Measurements from ENCODE around the gene EPB41L3.

EPB41L3 gene

GRCh38 chr18:5451871-5452270 lies 91.9 kb downstream of the EPB41L3 start:
- no peak for DNase-seq (ENCODE audit: low spot score)

GRCh38 chr18:5451150-5451549 lies 92.6 kb downstream of the EPB41L3 start:
- no peak for DNase-seq (ENCODE audit: low spot score)

DNA sequence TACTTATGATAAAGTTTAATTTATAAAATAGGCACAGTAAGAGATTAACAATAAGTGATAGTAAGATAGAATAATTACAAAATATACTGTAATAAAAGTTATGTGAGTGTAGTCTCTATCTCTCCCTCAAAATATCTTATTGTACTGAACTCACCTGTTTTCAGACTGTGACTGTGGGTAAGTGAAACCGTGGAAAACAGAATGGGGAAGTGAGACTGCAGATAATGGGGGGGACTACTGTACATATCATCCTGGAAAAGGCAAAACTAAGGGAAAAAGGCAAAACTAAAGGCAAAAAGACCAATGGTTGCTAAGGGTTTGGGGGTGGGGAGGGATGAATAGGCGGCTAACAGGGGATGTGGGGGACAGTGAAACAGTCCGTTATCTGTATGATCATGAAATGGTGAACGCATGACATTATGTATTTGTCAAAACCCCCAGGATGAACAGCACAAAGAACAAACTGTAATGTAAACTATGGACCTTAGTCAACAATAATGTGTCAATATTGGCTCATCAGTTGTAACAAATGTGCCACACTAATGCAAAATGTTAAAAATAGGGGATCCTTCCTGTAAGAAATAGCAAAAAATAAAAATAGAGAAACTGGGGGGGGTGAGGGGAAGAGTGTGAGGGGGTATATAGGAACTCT lies 93.8 kb downstream of the EPB41L3 start:
- no peak for DNase-seq (ENCODE audit: low spot score)

DNA sequence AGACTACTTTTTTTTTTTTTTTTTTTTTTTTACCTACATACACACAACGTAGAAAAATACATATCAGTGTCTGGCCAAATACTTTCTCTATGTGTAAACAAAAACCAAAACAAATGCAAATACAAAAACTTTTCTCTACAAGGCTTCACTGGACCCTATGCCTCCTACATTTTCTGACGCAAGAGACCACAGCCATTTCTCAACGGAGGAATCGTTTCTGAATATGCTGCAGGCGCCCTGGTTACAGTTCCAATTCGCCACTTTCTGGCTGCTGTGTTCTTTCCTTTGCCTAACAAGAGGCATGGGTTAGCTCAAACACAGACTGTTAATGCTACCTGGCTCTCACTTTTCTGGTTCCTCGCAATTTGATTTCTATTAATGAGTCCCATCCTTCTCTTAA lies 96.4 kb downstream of the EPB41L3 start:
- DNase-seq (ENCODE audit: low spot score) = no peak

DNA sequence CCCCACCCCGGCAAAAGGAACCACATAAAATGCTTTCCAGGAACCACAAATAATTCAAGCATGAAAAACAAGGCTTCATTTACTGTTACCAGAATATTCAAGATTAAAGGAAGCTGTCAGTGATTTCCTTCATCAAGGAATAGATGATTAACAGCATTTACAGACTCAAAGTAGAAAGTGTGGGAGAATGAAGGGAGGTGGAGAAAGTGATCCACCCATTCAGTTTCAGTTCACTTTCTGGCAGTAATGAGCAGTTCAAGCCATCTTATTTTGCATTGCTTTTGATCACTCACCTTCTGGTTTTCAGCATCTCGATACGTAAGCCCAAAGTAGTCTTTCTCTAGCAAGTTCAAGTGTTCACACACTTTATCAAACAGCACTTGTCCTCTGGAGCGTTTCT lies 99.0 kb downstream of the EPB41L3 start:
- no peak for DNase-seq (ENCODE audit: low spot score)

GRCh38 chr18:5444269-5444668 lies 99.5 kb downstream of the EPB41L3 start:
- DNase-seq (ENCODE audit: low spot score) = no peak

- no peak for DNase-seq (ENCODE audit: low spot score)
Observed at GRCh38 chr18:5439986-5440696, 103.7 kb downstream of the EPB41L3 start.

DNA sequence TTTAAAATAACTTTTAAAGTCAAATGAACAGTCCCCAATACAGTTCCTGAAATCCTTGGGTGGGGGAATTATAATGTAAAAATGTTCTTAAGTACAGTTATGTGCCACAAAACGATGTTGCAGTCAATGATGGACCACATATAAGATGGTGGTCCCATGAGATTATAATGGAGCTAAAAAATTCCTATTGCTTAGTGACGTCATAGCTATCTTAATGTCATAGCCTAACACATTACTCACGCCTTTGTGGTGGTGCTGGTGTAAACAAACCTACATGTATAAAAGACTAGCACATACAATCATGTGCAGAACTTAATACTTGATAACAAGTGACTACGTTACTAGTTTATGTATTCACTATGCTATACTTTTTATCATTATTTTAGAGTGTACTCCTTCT lies 109.4 kb downstream of the EPB41L3 start:
- DNase-seq (ENCODE audit: low spot score) = no peak

DNA sequence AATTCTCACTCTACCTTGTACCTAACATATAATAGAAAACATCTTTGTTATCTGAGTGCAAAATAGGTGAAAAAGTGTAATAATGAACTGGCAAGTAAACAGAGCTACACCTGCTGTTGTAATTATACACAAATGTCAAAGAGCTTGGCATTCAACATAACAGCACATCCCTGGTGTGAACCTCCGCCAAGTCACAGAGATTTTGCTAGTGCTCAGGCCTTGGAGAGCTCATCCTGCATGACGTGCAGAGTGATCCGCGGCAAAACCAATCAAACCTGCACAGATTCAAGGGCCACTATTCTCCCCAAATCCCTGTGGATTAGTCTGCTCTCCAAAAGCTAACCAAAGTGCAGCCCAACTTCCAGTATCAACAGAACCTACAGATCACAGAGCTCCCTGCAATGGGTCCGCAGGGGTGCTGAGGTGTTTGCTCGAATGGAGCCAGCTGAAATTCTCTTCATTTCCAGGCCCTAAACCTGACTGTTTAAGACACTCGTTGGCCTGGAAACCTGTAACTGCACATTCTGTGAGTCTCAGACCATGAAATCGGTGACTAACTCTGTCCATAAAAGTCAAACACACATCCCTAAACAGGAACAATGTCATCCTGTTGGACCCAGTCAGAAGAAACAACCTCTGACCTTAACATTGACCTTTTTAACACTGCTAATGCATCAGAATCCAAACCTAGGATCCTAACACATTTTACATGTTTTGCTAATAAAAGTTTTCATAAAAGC lies 111.8 kb downstream of the EPB41L3 start:
- no peak for DNase-seq (ENCODE audit: low spot score)

DNA sequence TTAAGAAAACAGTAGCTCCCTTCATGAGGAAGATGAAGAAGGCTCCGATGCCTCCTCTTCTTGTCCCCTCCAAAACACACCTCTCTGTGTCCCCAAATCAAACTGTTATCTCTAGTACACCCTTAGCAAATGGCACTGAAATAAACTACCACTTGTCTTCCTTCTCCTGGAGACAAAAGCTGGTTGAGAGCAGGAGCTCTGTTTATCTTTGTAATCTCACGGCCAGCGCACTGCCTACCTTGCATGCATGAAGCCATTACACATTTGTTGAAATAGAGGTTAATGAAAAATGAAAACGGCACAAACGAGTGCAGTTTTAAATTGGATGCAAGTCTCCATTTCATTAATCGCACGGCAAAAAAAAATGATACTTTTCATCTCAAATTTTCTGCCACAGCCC lies 113.7 kb downstream of the EPB41L3 start:
- no peak for DNase-seq (ENCODE audit: low spot score)

DNA sequence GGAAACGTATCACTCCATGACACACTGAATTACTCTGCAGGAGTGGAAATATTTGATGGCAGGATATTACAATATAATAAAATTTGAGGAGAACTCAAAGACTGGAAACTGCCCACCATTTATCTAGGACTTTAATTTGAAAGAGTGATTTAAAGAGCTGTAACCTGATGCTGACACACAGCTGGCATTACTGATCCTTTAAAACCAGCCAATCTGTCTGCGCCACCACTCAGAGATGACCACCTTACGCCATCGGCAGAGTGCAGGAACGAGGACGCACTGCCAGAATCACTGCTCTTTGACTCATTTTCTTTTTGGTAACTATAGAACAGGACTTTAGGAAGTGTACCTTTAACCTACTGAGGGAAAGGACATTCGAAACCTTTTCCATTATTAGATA lies 114.1 kb downstream of the EPB41L3 start:
- no peak for DNase-seq (ENCODE audit: low spot score)

GRCh38 chr18:5425721-5426120 lies 118.1 kb downstream of the EPB41L3 start:
- no peak for DNase-seq (ENCODE audit: low spot score)

- no peak for DNase-seq (ENCODE audit: low spot score)
Observed at GRCh38 chr18:5424903-5425664, 118.7 kb downstream of the EPB41L3 start.

DNA sequence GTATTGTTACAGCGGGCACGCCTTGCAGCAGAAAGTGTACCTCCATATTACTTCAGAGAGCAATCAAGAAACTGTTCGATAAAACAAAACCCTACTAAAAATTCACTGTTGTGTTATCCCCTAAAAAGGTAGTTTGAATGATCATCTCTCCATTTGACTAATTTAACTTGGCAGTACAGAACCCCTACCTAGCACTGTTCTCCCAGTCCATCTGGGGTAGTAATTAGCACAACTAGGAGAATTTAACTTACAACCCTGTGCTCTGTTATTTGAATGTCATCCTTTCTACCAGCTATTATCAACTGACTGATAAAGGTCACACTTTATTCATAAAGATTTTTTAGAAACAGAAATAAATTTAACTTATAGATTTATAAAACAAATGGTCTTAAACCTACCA lies 121.2 kb downstream of the EPB41L3 start:
- no peak for DNase-seq (ENCODE audit: low spot score)

GRCh38 chr18:5421981-5422380 lies 121.8 kb downstream of the EPB41L3 start:
- DNase-seq (ENCODE audit: low spot score) = no peak

GRCh38 chr18:5420906-5421305 lies 122.9 kb downstream of the EPB41L3 start:
- no peak for DNase-seq (ENCODE audit: low spot score)

DNA sequence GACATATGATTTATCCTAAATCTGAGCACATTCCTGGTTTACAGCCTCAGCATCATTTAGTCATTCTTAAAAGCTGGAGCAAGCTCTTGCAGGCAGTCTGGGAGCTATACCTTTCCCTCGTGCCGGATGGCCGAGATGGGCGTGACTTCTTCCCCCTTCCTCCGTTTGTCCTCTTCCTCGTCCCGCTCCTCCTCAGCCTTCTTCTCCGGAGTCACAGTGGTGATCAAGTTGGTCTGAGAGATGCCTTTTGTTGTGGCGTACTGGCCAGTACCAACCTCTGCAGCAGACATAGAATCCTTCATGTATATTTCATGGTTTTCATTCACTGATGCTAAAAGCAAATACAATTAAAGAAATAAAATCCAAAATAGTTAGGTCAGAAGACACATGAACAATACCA lies 124.2 kb downstream of the EPB41L3 start:
- DNase-seq (ENCODE audit: low spot score) = peak; percentile 52

GRCh38 chr18:5419030-5419429 lies 124.8 kb downstream of the EPB41L3 start:
- no peak for DNase-seq (ENCODE audit: low spot score)

GRCh38 chr18:5417342-5417741 lies 126.5 kb downstream of the EPB41L3 start:
- peak; percentile 70 for DNase-seq (ENCODE audit: low spot score)

DNA sequence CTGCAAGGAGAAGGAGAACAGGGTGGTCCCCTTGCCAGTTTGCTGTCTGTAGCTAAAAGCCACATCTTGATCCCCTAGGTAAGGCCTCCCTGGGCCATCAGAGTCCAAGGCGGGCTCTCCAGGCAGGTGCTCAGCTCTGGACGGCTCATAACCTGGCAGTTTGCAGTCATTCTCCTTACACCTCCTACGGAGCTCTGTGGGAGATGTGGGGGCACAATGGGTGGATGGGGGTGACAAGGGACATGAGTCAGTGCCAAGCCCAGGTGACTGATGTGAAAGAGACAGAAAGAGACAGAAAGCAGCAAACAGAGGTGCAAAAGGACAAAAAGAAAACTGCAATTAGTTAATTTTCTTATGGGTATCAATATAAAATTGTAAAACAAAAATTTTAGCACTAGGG lies 127.7 kb downstream of the EPB41L3 start:
- DNase-seq (ENCODE audit: low spot score) = no peak

DNA sequence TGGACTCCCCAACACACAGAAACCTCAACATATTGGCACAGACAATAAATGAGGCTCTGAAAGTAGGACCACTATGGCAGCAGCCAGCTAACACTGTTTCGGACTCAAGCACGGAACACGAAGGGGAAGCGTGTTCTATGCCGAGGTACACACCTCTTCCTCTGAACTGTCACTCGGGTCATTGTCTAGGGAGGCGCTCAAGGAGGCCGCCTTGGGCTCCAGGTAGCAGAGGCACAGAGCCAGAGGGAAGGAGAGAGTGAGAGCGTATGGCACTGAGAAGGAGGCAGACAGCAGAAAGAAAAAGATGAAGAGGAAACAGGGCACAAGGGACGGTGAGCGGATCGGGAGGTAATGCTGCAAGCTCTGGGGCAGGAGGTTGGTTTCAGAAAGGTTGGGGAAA lies 128.1 kb downstream of the EPB41L3 start:
- no peak for DNase-seq (ENCODE audit: low spot score)

DNA sequence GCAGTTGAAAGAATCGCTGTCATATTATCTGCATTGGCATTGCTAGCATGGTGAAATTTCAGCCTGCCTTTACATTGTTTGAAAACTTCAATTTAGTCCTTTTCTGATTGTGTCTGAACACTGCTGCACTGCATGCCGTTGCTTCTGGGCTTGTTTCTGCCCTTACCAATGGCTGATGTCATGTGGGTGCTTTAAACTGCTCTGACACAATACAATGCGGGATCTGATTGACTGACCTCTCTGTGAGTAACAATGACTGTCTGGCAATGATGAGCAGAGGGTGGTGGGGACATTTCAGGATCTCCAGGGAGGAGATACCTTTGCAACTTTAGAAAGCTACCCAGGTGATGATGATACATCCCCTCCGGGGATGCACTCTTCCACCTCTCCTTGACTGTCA lies 128.8 kb downstream of the EPB41L3 start:
- peak; percentile 58 for DNase-seq (ENCODE audit: low spot score)

DNA sequence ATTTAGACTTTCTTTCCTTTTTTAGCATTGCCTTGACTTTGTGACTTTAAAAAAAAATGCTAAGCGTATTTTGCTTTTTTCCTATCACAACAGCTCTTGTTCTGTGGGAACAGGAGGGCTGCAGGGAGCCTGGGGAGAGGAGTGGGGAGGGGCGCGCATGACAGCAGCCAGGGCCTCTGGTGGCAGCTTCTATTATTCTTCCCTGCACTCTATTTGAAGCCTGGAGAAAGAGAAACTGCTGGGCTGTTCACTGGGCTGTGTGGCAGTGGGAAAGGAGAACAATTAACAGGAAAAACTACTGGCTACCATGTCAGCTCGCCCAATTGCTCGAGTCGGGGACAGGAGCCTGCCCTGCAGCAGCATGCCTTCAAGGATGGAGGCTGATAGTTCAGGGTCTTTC lies 129.3 kb downstream of the EPB41L3 start:
- peak; percentile 67 for DNase-seq (ENCODE audit: low spot score)
